Mesendoderm (in vitro differentiated cells): ENCODE data around the gene UGDH.
"Not testable (repeated sequence)": the region's sequence is repeated elsewhere in the genome, so short reads cannot be mapped to it uniquely, and the experiment has no call there.

ENCODE experiments used
- DNase-seq: peaks from one replicate; pipeline ENCODE4 v3.0.0; 2013
- H2AK5ac ChIP-seq: 2 replicates; pipeline ENCODE4 v1.6.1; 2013; ENCODE audit warnings: low read length, inconsistent platforms
- H2BK120ac ChIP-seq: 2 replicates; pipeline ENCODE4 v1.6.1; 2013; ENCODE audit warnings: low read depth, mild to moderate bottlenecking, low read length, moderate library complexity, mixed read lengths
- H2BK15ac ChIP-seq: replicated peaks from 2 replicates; pipeline ENCODE4 v1.6.1; 2013; ENCODE audit warnings: low read depth, mild to moderate bottlenecking, moderate library complexity
- H2BK5ac ChIP-seq: 2 replicates; pipeline ENCODE4 v1.6.1; 2013; ENCODE audit warnings: low read length, inconsistent platforms
- H3K18ac ChIP-seq: 2 replicates; pipeline ENCODE4 v1.6.1; 2013; ENCODE audit warnings: mild to moderate bottlenecking, low read length, mixed read lengths
- H3K23ac ChIP-seq: one replicate; pipeline ENCODE4 v1.6.1; 2013; ENCODE audit warnings: low read length
- H3K27ac ChIP-seq: 2 replicates; pipeline ENCODE4 v1.5.1; 2013; ENCODE audit warnings: low read depth, mild to moderate bottlenecking, inconsistent platforms, low read length, moderate library complexity
- H3K27me3 ChIP-seq: 2 replicates; pipeline ENCODE4 v1.6.1; 2013; ENCODE audit warnings: low read length, control low read depth, mild to moderate bottlenecking, inconsistent platforms; ENCODE audit not compliant: insufficient read depth, poor library complexity
- H3K36me3 ChIP-seq: 2 replicates; pipeline ENCODE4 v1.6.1; 2013; ENCODE audit warnings: low read length, inconsistent platforms; ENCODE audit not compliant: control insufficient read depth, insufficient read depth
- H3K4ac ChIP-seq: one replicate; pipeline ENCODE4 v1.6.1; 2013; ENCODE audit warnings: low read depth, mild to moderate bottlenecking, low read length, moderate library complexity
- H3K4me1 ChIP-seq: 2 replicates; pipeline ENCODE4 v1.6.1; 2013; ENCODE audit warnings: low read depth, low read length, inconsistent platforms; ENCODE audit not compliant: control insufficient read depth
- H3K4me2 ChIP-seq: 2 replicates; pipeline ENCODE4 v1.6.1; 2013; ENCODE audit warnings: low read length
- H3K4me3 ChIP-seq: 2 replicates; pipeline ENCODE4 v1.5.1; 2013; ENCODE audit warnings: mild to moderate bottlenecking, low read length
- H3K56ac ChIP-seq: one replicate; pipeline ENCODE4 v1.6.1; 2013; ENCODE audit warnings: low read length
- H3K79me1 ChIP-seq: 2 replicates; pipeline ENCODE4 v1.6.1; 2013; ENCODE audit warnings: low read length, inconsistent platforms
- H3K79me2 ChIP-seq: 2 replicates; pipeline ENCODE4 v1.6.1; 2013; ENCODE audit warnings: mild to moderate bottlenecking, low read length; ENCODE audit not compliant: control insufficient read depth, insufficient read depth
- H3K9ac ChIP-seq: 2 replicates; pipeline ENCODE4 v1.6.1; 2013; ENCODE audit warnings: low read length, inconsistent platforms
- H4K5ac ChIP-seq: one replicate; pipeline ENCODE4 v1.6.1; 2013; ENCODE audit warnings: low read length
- H4K8ac ChIP-seq: one replicate; pipeline ENCODE4 v1.6.1; 2013; ENCODE audit warnings: low read depth, mild to moderate bottlenecking, control low read depth, low read length, moderate library complexity
- WGBS: extraction: QIAGEN DNeasy Blood & Tissue Kit; methylation state at CpG from one replicate; pipeline ENCODE4 v1.1.7; 2013; ENCODE audit warnings: low lambda C conversion rate, missing lambda C conversion rate; ENCODE audit not compliant: insufficient coverage; ENCODE audit errors: extremely low coverage; 5-methylcytosine and 5-hydroxymethylcytosine counted together

UGDH gene

DNA sequence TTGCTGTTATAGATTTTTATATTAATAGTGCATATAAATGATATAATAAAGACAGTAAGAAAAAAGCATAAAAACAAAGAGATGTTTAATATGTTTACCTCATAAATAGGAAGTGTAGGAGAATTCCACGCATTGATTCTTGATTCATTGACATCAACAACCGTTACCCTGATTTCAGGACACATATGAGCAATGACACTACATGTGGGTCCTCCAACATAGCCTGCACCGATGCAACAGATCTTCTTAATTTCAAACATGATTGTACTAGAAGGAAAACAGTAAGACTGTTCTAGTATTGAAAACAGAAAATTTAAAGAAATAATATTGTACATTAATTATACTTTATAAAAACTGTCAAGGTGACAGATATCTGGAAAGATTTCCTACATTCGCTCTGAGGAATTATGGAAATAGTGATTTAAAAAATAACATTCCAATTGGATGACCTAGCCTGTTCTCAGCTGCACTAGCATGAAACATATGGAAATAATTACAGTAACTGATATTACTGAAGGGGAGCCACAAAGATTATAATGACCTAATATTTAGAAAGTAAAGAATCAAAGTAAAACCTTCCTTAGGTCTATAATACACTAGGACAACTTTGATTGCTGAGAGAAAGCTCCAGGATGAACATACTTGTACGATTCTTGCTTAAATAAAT is 5.9 kb downstream of the UGDH start:
- no peak overlapping the region for H3K23ac ChIP-seq
- peaks cover 19% of the 10 kb centered on the region for H3K79me2 ChIP-seq
- H3K4me2 ChIP-seq = no peak overlapping the region
- peaks cover 5% of the 10 kb centered on the region for H3K79me1 ChIP-seq
- H2AK5ac ChIP-seq = no peak overlapping the region
- H4K8ac ChIP-seq = no peak overlapping the region
- no peak overlapping the region for H3K4me3 ChIP-seq
- H3K56ac ChIP-seq = no peak overlapping the region
- H3K9ac ChIP-seq = no peak overlapping the region
- no peak for DNase-seq
- H4K5ac ChIP-seq = no peak overlapping the region
- no peak overlapping the region for H3K4ac ChIP-seq
- H3K18ac ChIP-seq = no peak overlapping the region
- H2BK5ac ChIP-seq = no peak overlapping the region
- H2BK120ac ChIP-seq = no peak overlapping the region
- H3K36me3 ChIP-seq = no peaks in the 10 kb centered on the region
- no peak overlapping the region for H3K27ac ChIP-seq
- no peaks in the 10 kb centered on the region for H3K27me3 ChIP-seq
- H3K4me1 ChIP-seq = no peaks in the 10 kb centered on the region
- no CpG with 5 or more reads among the region's 5 CpGs for WGBS
- H2BK15ac ChIP-seq = no peak overlapping the region

- H3K4me2 ChIP-seq = no peak overlapping the region
- H2BK120ac ChIP-seq = no peak overlapping the region
- H3K4ac ChIP-seq = no peak overlapping the region
- DNase-seq = no peak
- no CpG with 5 or more reads among the region's 6 CpGs for WGBS
- no peaks in the 10 kb centered on the region for H3K27me3 ChIP-seq
- no peak overlapping the region for H2AK5ac ChIP-seq
- no peak overlapping the region for H3K27ac ChIP-seq
- no peaks in the 10 kb centered on the region for H3K4me1 ChIP-seq
- no peak overlapping the region for H4K8ac ChIP-seq
- no peak overlapping the region for H2BK15ac ChIP-seq
- H3K4me3 ChIP-seq = no peak overlapping the region
- peaks cover 2% of the 10 kb centered on the region for H3K79me1 ChIP-seq
- H3K23ac ChIP-seq = no peak overlapping the region
- no peaks in the 10 kb centered on the region for H3K79me2 ChIP-seq
- no peak overlapping the region for H3K18ac ChIP-seq
- no peak overlapping the region for H4K5ac ChIP-seq
- no peak overlapping the region for H3K56ac ChIP-seq
- H2BK5ac ChIP-seq = no peak overlapping the region
- H3K36me3 ChIP-seq = no peaks in the 10 kb centered on the region
- no peak overlapping the region for H3K9ac ChIP-seq
Observed at GRCh38 chr4:39518484-39518883, 8.8 kb downstream of the UGDH start.

- no peak overlapping the region for H2BK15ac ChIP-seq
- no peak overlapping the region for H2AK5ac ChIP-seq
- no peak overlapping the region for H3K27ac ChIP-seq
- H3K56ac ChIP-seq = no peak overlapping the region
- H3K27me3 ChIP-seq = no peaks in the 10 kb centered on the region
- no peak overlapping the region for H4K5ac ChIP-seq
- H3K79me1 ChIP-seq = peaks cover 2% of the 10 kb centered on the region
- no CpG with 5 or more reads among the region's 2 CpGs for WGBS
- H3K23ac ChIP-seq = no peak overlapping the region
- H3K36me3 ChIP-seq = no peaks in the 10 kb centered on the region
- no peaks in the 10 kb centered on the region for H3K79me2 ChIP-seq
- H3K4ac ChIP-seq = no peak overlapping the region
- H4K8ac ChIP-seq = no peak overlapping the region
- H3K18ac ChIP-seq = no peak overlapping the region
- H2BK5ac ChIP-seq = no peak overlapping the region
- H3K4me3 ChIP-seq = no peak overlapping the region
- H3K9ac ChIP-seq = no peak overlapping the region
- no peak overlapping the region for H3K4me2 ChIP-seq
- H3K4me1 ChIP-seq = no peaks in the 10 kb centered on the region
- no peak overlapping the region for H2BK120ac ChIP-seq
- DNase-seq = no peak
Observed at GRCh38 chr4:39516407-39516966, 10.8 kb downstream of the UGDH start.

- H3K9ac ChIP-seq, H3K79me1 ChIP-seq, H3K27me3 ChIP-seq, H3K56ac ChIP-seq, H3K4me1 ChIP-seq, H4K5ac ChIP-seq, H3K23ac ChIP-seq, H2AK5ac ChIP-seq, H3K79me2 ChIP-seq, H3K4ac ChIP-seq, H4K8ac ChIP-seq, H3K27ac ChIP-seq, H3K36me3 ChIP-seq, H2BK15ac ChIP-seq, H3K18ac ChIP-seq, H3K4me2 ChIP-seq, H2BK120ac ChIP-seq, DNase-seq, H2BK5ac ChIP-seq, H3K4me3 ChIP-seq: not testable (repeated sequence)
- no CpG with 5 or more reads among the region's 14 CpGs for whole genome bisulfite sequencing
Observed at GRCh38 chr4:39515669-39516401, 11.4 kb downstream of the UGDH start.

DNA sequence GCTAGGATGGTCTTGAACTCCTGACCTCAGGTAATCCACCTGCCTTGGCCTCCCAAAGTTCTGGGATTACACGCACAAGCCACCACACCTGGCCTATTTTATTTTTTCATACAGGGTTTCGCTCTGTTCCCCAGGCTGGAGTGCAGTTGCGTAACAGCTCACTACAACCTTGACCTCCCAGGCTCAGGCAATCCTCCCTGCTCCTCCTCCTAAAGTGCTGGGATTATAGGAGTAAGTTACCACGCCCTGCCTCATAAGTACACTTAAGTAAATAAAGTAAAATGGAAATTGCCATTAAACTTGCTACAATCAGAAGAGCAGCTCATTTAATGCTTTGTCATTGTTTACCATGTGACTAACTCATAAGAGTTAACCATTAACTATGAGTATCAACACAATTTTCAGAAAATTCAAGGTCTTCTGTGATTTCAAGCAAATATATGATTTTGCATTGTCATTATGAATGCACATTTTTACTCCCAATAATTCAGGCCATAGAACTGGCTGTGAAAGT is 12.3 kb downstream of the UGDH start:
- no peaks in the 10 kb centered on the region for H3K27me3 ChIP-seq
- no peak overlapping the region for H3K23ac ChIP-seq
- H3K4me3 ChIP-seq = no peak overlapping the region
- H3K4ac ChIP-seq = no peak overlapping the region
- no CpG with 5 or more reads among the region's 4 CpGs for WGBS
- no peak overlapping the region for H2AK5ac ChIP-seq
- H3K27ac ChIP-seq = no peak overlapping the region
- H4K5ac ChIP-seq = no peak overlapping the region
- H3K4me1 ChIP-seq = no peaks in the 10 kb centered on the region
- no peak overlapping the region for H4K8ac ChIP-seq
- H3K79me1 ChIP-seq = peaks cover 2% of the 10 kb centered on the region
- H3K56ac ChIP-seq = no peak overlapping the region
- no peak overlapping the region for H2BK5ac ChIP-seq
- no peak overlapping the region for H2BK15ac ChIP-seq
- no peak for DNase-seq
- no peak overlapping the region for H3K18ac ChIP-seq
- no peak overlapping the region for H3K4me2 ChIP-seq
- H2BK120ac ChIP-seq = no peak overlapping the region
- H3K9ac ChIP-seq = no peak overlapping the region
- H3K36me3 ChIP-seq = peaks cover 4% of the 10 kb centered on the region
- H3K79me2 ChIP-seq = no peaks in the 10 kb centered on the region
